Transverse colon (tissue), 3 donors: ENCODE data around the gene MFNG.

Source experiments
- CTCF ChIP-seq, 5 experiments: fragments of 200-600 bp in 3 of 5; fragments of 450-650 bp in 2 of 5; sonication (generic) in 3 of 5; IDR thresholded peaks; 1 replicate in 2 of 5; 2 replicates in 3 of 5; pipeline ENCODE4 v1.5.1; 2016 to 2017; ENCODE audit warnings: antibody characterized with exemption in 5 of 5, inconsistent platforms in 3 of 5, mild to moderate bottlenecking in 2 of 5, moderate library complexity in 1 of 5
- POLR2A ChIP-seq: fragments of 450-650 bp; IDR thresholded peaks from one replicate; pipeline ENCODE4 v1.6.1; 2016; ENCODE audit warnings: antibody characterized with exemption, mild to moderate bottlenecking, moderate library complexity

DNA sequence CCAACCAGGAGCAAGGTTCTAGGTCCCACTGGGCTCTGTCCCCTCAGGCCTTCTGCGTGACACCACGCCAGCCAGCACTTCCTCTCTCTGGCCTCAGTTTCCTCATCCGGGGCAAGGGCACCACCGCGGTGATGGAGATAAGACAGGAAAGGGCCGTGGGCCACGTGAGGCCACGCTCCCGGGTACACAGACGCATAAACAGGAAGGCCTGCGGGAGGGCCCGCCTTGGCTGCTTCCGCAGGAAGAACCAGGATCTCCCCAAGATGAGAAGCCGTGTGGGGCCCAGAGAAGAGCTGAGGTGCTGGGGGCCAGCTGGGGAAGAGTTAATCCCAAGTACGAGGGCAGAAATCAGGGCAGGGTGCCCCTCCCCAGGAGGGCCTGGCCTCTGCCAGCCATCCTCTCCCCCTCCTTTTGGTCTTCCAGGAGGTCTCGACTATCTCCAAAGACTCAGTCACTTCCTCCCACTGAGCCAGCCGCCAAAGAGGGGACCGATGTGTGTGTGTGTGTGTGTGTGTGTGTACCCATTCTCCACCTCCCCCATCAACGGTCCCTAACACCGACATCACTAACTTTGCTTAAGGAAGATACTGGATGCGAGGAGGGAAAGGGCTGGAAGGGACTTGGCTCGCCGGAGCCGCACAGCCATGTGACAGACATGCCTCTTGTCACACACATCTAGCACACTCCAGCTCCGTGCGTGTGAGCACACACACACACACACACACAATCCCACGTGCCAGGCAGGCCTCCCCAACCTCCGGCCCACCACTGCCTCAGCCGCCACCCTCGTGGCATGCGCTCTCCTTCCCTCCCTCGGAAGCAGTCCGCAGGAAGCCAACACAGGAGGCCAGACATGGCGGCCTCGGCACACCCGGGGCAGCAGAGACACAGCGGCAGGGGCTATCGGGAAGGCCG lies 1.4 kb downstream of the MFNG start:
- TF ChIP-seq CTCF (IDR thresholded peaks at IDR 0.05) (no peak), POLR2A (peak; percentile 35)
